ENCODE measurements around the gene BCR. TPM values are rescaled to one million over a fixed set of nuclear protein-coding genes. Genes with fewer than 3 reads are reported as not detected.

Gene BCR
- polyA plus RNA-seq, 1 donor (not counting 4 experiments of a cell fraction or from before 2014, with no cell fraction given) = 25.8 TPM

- Histone ChIP-seq H3K27ac (ENCODE audit: control insufficient read depth, insufficient read depth, low read length) (no peak overlapping the region), H3K9ac (ENCODE audit: control insufficient read depth, extremely low read depth, insufficient read depth, low read length) (no peak overlapping the region), H4K20me1 (ENCODE audit: control insufficient read depth, extremely low read depth, insufficient read depth, low read length) (no peaks in the 10 kb centered on the region), H3K9me1 (ENCODE audit: control insufficient read depth, extremely low read depth, insufficient read depth, low read length) (no peaks in the 10 kb centered on the region), H3K4me3 (ENCODE audit: control insufficient read depth in 2 of 3, extremely low read depth in 1 of 3, insufficient read depth in 2 of 3, low read depth in 1 of 3, low read length in 3 of 3) (no peak overlapping the region), H3K36me3 (ENCODE audit: control insufficient read depth in 2 of 2, extremely low read depth in 1 of 2, insufficient read depth in 2 of 2, low read length in 2 of 2) (no peaks in the 10 kb centered on the region), H3K79me2 (ENCODE audit: control insufficient read depth, insufficient read depth, low read length) (no peaks in the 10 kb centered on the region), H3K27me3 (ENCODE audit: control insufficient read depth, extremely low read depth, insufficient read depth, low read length) (no peaks in the 10 kb centered on the region), H3K4me2 (ENCODE audit: control insufficient read depth, extremely low read depth, insufficient read depth, low read depth, low read length) (no peak overlapping the region), H3K9me3 (ENCODE audit: control insufficient read depth, low read depth, low read length) (no peaks in the 10 kb centered on the region), H2AFZ (ENCODE audit: control insufficient read depth, low read length) (no peak overlapping the region), H3K4me1 (ENCODE audit: control insufficient read depth, extremely low read depth, insufficient read depth, low read length) (peaks cover 12% of the 10 kb centered on the region)
- DNase-seq (ENCODE audit: low read depth, low spot score) (no peak), FAIRE-seq (no peak)
- dilution Hi-C loops (cut with MboI; ENCODE audit: extremely low pct_ligation_motif_present, low sequenced_read_pairs) = no loop called here
- TF ChIP-seq CTCF (optimal IDR thresholded peaks at IDR 0.05 in 1 of 3, IDR thresholded peaks at IDR 0.05 in 1 of 3, conservative IDR thresholded peaks at IDR 0.05 in 1 of 3; ENCODE audit: extremely low read depth in 1 of 3, insufficient read depth in 2 of 3, low read length in 3 of 3) (peak in 1 of 3 experiments; percentile 42), EZH2 (IDR thresholded peaks at IDR 0.05; ENCODE audit: low read length) (no peak)
These were observed 24.0 kb upstream of the BCR start for GRCh38 chr22:23156286-23156685.

DNA sequence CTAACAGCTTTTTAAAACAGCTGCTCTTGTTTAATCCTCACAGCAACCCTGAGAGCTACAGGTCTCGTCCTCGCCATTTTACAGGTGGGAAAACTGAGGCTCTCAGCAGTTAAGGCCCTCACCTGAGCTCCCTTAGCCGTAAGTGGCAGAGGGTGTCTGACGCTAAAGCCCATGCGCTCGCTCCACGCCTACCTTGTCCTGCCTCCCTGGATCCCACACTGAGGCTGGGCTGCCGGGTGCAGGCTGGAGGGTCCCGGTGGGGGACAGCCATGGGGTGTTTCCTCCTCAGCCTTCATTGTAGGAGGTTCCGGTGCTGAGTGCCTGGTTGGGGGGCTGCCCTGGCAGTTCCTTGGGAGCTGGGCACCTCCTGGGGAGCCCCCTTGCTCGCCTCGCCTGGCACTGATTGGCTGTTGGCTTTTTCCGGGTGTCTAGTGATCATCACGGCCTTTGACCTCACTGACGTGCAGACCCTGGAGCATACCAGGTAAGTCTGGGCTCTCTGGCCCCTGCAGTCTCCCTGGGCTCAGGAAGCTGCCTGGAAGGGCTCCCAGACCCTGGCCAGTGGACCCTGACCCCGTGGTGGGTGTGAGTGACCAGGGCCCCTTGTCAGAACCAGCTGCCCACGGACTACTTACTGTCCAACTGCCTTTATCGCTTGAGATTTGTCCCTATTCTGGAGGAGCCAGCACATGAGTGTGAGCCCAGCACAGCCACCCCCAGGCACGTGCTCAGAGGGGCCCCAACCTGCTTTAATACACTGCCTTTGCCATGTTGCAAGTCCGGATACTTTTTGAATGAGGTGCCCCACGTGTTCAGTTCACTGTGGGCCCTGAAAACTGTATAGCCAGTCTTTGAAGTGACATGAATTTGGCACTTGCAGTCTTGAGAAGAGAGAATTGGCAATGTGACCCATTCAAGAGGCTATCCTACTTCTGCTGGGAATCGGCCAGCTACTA, 22.5 kb upstream of the BCR start:
- Histone ChIP-seq H3K27ac (ENCODE audit: control insufficient read depth, insufficient read depth, low read length) (no peak overlapping the region), H3K4me3 (ENCODE audit: control insufficient read depth in 2 of 3, extremely low read depth in 1 of 3, insufficient read depth in 2 of 3, low read depth in 1 of 3, low read length in 3 of 3) (no peak overlapping the region), H4K20me1 (ENCODE audit: control insufficient read depth, extremely low read depth, insufficient read depth, low read length) (no peaks in the 10 kb centered on the region), H3K4me2 (ENCODE audit: control insufficient read depth, extremely low read depth, insufficient read depth, low read depth, low read length) (no peak overlapping the region), H2AFZ (ENCODE audit: control insufficient read depth, low read length) (no peak overlapping the region), H3K4me1 (ENCODE audit: control insufficient read depth, extremely low read depth, insufficient read depth, low read length) (peaks cover 3% of the 10 kb centered on the region), H3K9me3 (ENCODE audit: control insufficient read depth, low read depth, low read length) (no peaks in the 10 kb centered on the region), H3K27me3 (ENCODE audit: control insufficient read depth, extremely low read depth, insufficient read depth, low read length) (no peaks in the 10 kb centered on the region), H3K9ac (ENCODE audit: control insufficient read depth, extremely low read depth, insufficient read depth, low read length) (no peak overlapping the region), H3K9me1 (ENCODE audit: control insufficient read depth, extremely low read depth, insufficient read depth, low read length) (no peaks in the 10 kb centered on the region), H3K36me3 (ENCODE audit: control insufficient read depth in 2 of 2, extremely low read depth in 1 of 2, insufficient read depth in 2 of 2, low read length in 2 of 2) (no peaks in the 10 kb centered on the region), H3K79me2 (ENCODE audit: control insufficient read depth, insufficient read depth, low read length) (no peaks in the 10 kb centered on the region)
- FAIRE-seq (no peak), DNase-seq (ENCODE audit: low read depth, low spot score) (no peak)
- dilution Hi-C loops (cut with MboI; ENCODE audit: extremely low pct_ligation_motif_present, low sequenced_read_pairs) = no loop called here
- TF ChIP-seq EZH2 (IDR thresholded peaks at IDR 0.05; ENCODE audit: low read length) = no peak
- TF ChIP-seq CTCF (optimal IDR thresholded peaks at IDR 0.05 in 1 of 3, IDR thresholded peaks at IDR 0.05 in 1 of 3, conservative IDR thresholded peaks at IDR 0.05 in 1 of 3; ENCODE audit: extremely low read depth in 1 of 3, insufficient read depth in 2 of 3, low read length in 3 of 3) = no peak
